Activated CD4-positive, alpha-beta T cell treated with anti-CD3 and anti-CD28 coated beads for 36 hours (primary cell): ENCODE results near the gene XYLB. TPM values are rescaled to one million over a fixed set of nuclear protein-coding genes. Genes with fewer than 3 reads are reported as not detected.
"Not testable (repeated sequence)": the region's sequence is repeated elsewhere in the genome, so short reads cannot be mapped to it uniquely, and the experiment has no call there.

Source experiments
- ATAC-seq: fragments of 200-7000 bp; cut with Tn5 transposase; one replicate; pipeline ENCODE4 v1.10.0; 2021; ENCODE audit warnings: mild to moderate bottlenecking, moderate library complexity
- CTCF ChIA-PET: fragments of 350-600 bp; sonication (Branson Sonifier 250); formaldehyde crosslinking; loops from one replicate; lab custom pipeline; 2021; ENCODE audit warnings: antibody characterized with exemption; lab: Charles Lee
- POLR2A ChIA-PET: fragments of 350-600 bp; sonication (Branson Sonifier 250); formaldehyde crosslinking; loops from one replicate; lab custom pipeline; 2021; ENCODE audit warnings: antibody characterized with exemption, inconsistent platforms; lab: Charles Lee
- DNase-seq: peaks from one replicate; pipeline ENCODE4 v3.0.0-alpha.2; 2020
- H3K27ac Mint-ChIP-seq: one replicate; pipeline ENCODE4 v1.8.0; 2021; ENCODE audit warnings: mixed read lengths
- H3K27me3 Mint-ChIP-seq: one replicate; pipeline ENCODE4 v1.8.0; 2021; ENCODE audit warnings: mixed read lengths
- H3K36me3 Mint-ChIP-seq: one replicate; pipeline ENCODE4 v1.8.0; 2021; ENCODE audit warnings: low read depth, mixed read lengths
- H3K4me1 Mint-ChIP-seq: one replicate; pipeline ENCODE4 v1.8.0; 2021; ENCODE audit warnings: mixed read lengths
- H3K4me3 Mint-ChIP-seq: one replicate; pipeline ENCODE4 v1.8.0; 2021; ENCODE audit warnings: mild to moderate bottlenecking, moderate library complexity, mixed read lengths
- H3K9me3 Mint-ChIP-seq: one replicate; pipeline ENCODE4 v1.8.0; 2021; ENCODE audit warnings: low read depth, mixed read lengths
- intact Hi-C, 2 experiments: fragments of 100-400 bp; cut with DNase I in 1 of 2; cut with micrococcal nuclease in 1 of 2; formaldehyde crosslinking; loops; one replicate each; pipeline versions ENCODE4 v1.14.2 to v1.15.1; 2022 to 2024; cut with DNase I, micrococcal nuclease
- total RNA-seq, 2 experiments: library from RNA; stranded (reverse); gene quantifications; one replicate each; pipeline ENCODE4 v1.2.3, GENCODE V29; 2021

Gene XYLB
- total RNA-seq, result 1 to 10 TPM; 5.0 to 5.3 TPM

- ChIA-PET CTCF (interaction anchor here (0.5 to 2.0 kb wide), 29 partner anchors 13 to 653 kb away, joined by 3 to 27 read pairs (median 4); partner anchors contain the start of genes ACAA1 and EXOG), POLR2A (interaction anchor here (0.6 to 1.1 kb wide), 3 partner anchors 182 to 218 kb away, joined by 3 read pairs; partner anchors contain the start of gene ACAA1)
- ATAC-seq (peak; percentile 98), DNase-seq (peak; percentile 89)
- Mint-ChIP-seq H3K36me3 (peaks cover 1% of the 10 kb centered on the region), H3K9me3 (no peaks in the 10 kb centered on the region), H3K27ac (no peak within 1 kb of the TSS), H3K4me1 (peaks cover 2% of the 10 kb centered on the region), H3K27me3 (peaks cover 2% of the 10 kb centered on the region), H3K4me3 (peak within 1 kb of the TSS; percentile 70)
- intact Hi-C loops, result loop anchor here (1.0 to 5.0 kb wide), 9 partner anchors 108 to 489 kb away; partner anchors contain the start of genes ACAA1 (in 2 of the 2), EXOG (in 1 of the 2) and OXSR1 (in 1 of the 2)
Measured at GRCh38 chr3:38346587-38347410, at the start of gene XYLB. XYLB (plus strand) TSS chr3:38346785; CDS start chr3:38346869, 84 bp downstream.

- CTCF ChIA-PET, result interaction anchor here (0.7 to 1.7 kb wide), 4 partner anchors 19 to 323 kb away, joined by 3 to 5 read pairs (median 4); partner anchors contain the start of gene XYLB
- H3K27ac Mint-ChIP-seq, H3K27me3 Mint-ChIP-seq, POLR2A ChIA-PET, H3K9me3 Mint-ChIP-seq, H3K36me3 Mint-ChIP-seq, intact Hi-C loops, ATAC-seq, DNase-seq, H3K4me3 Mint-ChIP-seq, H3K4me1 Mint-ChIP-seq: not testable (repeated sequence)
Measured at GRCh38 chr3:38297053-38297452, 49.5 kb upstream of the XYLB start.

GRCh38 chr3:38297537-38297936 lies 49.0 kb upstream of the XYLB start:
- no peaks in the 10 kb centered on the region for H3K9me3 Mint-ChIP-seq
- no peak for ATAC-seq
- CTCF ChIA-PET, result interaction anchor here (0.6 to 1.7 kb wide), 8 partner anchors 9 to 323 kb away, joined by 3 to 5 read pairs (median 3); partner anchors contain the start of genes DLEC1 and XYLB
- intact Hi-C loops, result no loop called here
- no peak overlapping the region for H3K27ac Mint-ChIP-seq
- H3K27me3 Mint-ChIP-seq, result peaks cover 2% of the 10 kb centered on the region
- no peaks in the 10 kb centered on the region for H3K36me3 Mint-ChIP-seq
- POLR2A ChIA-PET, result interaction anchor here (0.5 kb wide), 1 partner anchor 87 kb away, joined by 4 read pairs; no protein-coding TSS in a partner anchor
- H3K4me3 Mint-ChIP-seq, result no peak overlapping the region
- no peaks in the 10 kb centered on the region for H3K4me1 Mint-ChIP-seq
- no peak for DNase-seq

DNA sequence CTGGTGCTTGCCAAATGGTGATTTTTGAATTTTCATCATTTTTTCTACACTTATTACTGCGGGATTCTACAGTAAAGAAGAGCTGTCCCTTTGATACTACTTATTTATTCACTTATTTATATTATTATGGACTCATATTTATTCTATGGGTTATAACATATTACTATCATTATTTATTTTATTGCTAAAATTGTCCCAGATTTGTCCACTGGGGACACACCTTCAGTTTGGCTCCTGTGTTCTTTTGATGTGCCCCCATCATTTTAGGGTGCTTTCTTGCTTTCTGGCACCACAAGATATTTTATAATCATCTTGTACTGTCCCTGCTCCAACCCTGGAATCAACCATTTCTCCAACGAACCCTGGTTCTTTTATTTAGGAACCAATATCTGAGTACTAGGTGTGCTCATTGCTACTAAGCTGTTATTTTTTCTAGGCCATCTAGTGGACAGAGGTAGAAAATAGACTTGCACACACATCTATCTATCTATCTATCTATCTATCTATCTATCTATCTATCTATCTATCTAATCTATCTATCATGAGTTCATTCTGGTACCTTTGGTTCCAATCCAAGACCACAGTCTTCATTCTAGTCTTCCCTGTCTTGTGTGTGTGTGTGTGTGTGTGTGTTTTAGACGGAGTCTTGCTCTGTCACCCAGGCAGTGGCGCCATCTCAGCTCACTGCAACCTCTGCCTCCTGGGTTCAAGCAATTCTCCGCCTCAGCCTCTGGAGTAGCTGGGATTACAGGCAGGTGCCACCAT lies 48.5 kb upstream of the XYLB start:
- no peaks in the 10 kb centered on the region for H3K9me3 Mint-ChIP-seq
- no peak overlapping the region for H3K4me3 Mint-ChIP-seq
- no peaks in the 10 kb centered on the region for H3K36me3 Mint-ChIP-seq
- CTCF ChIA-PET, result interaction anchor here (0.6 to 1.4 kb wide), 10 partner anchors 8 to 259 kb away, joined by 3 to 5 read pairs (median 3); partner anchors contain the start of genes DLEC1 and XYLB
- H3K27ac Mint-ChIP-seq, result no peak overlapping the region
- intact Hi-C loops, result loop anchor here in 1 of 2 experiments (1.0 kb wide), 1 partner anchor 180 kb away; no protein-coding TSS in a partner anchor
- DNase-seq (no peak), ATAC-seq (no peak)
- POLR2A ChIA-PET, result interaction anchor here (0.5 kb wide), 1 partner anchor 88 kb away, joined by 4 read pairs; no protein-coding TSS in a partner anchor
- H3K27me3 Mint-ChIP-seq, result peaks cover 2% of the 10 kb centered on the region
- no peaks in the 10 kb centered on the region for H3K4me1 Mint-ChIP-seq

DNA sequence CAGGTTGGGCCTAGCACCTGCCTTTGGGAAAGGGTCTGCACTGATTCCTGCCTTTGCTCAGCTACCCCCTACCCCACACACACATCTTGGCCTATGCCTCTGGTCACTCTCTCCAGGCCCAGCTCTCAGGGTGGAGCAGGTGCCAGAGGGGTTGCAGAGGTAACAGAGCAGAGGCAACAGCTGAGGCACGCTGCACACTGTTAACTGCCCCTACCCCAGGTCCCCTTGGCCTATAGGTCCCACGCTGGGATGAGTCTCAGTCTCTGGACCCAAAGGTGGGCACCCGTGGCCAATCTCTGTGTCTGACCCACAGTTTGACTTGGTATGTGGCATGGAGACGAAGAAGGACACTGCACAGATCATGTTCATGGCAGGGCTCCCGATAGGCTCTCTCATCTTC lies 39.6 kb upstream of the XYLB start:
- DNase-seq, result no peak
- H3K36me3 Mint-ChIP-seq, result no peaks in the 10 kb centered on the region
- intact Hi-C loops, result no loop called here
- no peaks in the 10 kb centered on the region for H3K4me1 Mint-ChIP-seq
- ATAC-seq, result no peak
- peaks cover 7% of the 10 kb centered on the region for H3K9me3 Mint-ChIP-seq
- ChIA-PET POLR2A (no interaction called here), CTCF (interaction anchor here (0.6 to 1.2 kb wide), 2 partner anchors 9 to 773 kb away, joined by 3 read pairs; no protein-coding TSS in a partner anchor)
- no peak overlapping the region for H3K27ac Mint-ChIP-seq
- no peak overlapping the region for H3K4me3 Mint-ChIP-seq
- H3K27me3 Mint-ChIP-seq, result peaks cover 8% of the 10 kb centered on the region

- H3K27ac Mint-ChIP-seq, result no peak overlapping the region
- no peaks in the 10 kb centered on the region for H3K36me3 Mint-ChIP-seq
- POLR2A ChIA-PET, result no interaction called here
- ATAC-seq (no peak), DNase-seq (no peak)
- H3K9me3 Mint-ChIP-seq, result peaks cover 7% of the 10 kb centered on the region
- intact Hi-C loops, result no loop called here
- peaks cover 10% of the 10 kb centered on the region for H3K27me3 Mint-ChIP-seq
- H3K4me3 Mint-ChIP-seq, result no peak overlapping the region
- CTCF ChIA-PET, result no interaction called here
- H3K4me1 Mint-ChIP-seq, result no peaks in the 10 kb centered on the region
Measured at GRCh38 chr3:38307599-38307998, 39.0 kb upstream of the XYLB start.

GRCh38 chr3:38308456-38308855 lies 38.1 kb upstream of the XYLB start:
- intact Hi-C loops, result no loop called here
- CTCF ChIA-PET, result no interaction called here
- H3K9me3 Mint-ChIP-seq, result peaks cover 7% of the 10 kb centered on the region
- H3K27ac Mint-ChIP-seq, result no peak overlapping the region
- DNase-seq, result no peak
- POLR2A ChIA-PET, result no interaction called here
- H3K27me3 Mint-ChIP-seq, result peaks cover 10% of the 10 kb centered on the region
- no peak for ATAC-seq
- H3K4me3 Mint-ChIP-seq, result no peak overlapping the region
- no peaks in the 10 kb centered on the region for H3K4me1 Mint-ChIP-seq
- no peaks in the 10 kb centered on the region for H3K36me3 Mint-ChIP-seq

- Mint-ChIP-seq H3K4me3 (no peak overlapping the region), H3K27me3 (peaks cover 2% of the 10 kb centered on the region), H3K27ac (no peak overlapping the region), H3K9me3 (no peaks in the 10 kb centered on the region), H3K36me3 (no peaks in the 10 kb centered on the region), H3K4me1 (no peaks in the 10 kb centered on the region)
- ATAC-seq (no peak), DNase-seq (no peak)
- ChIA-PET POLR2A (no interaction called here), CTCF (no interaction called here)
- intact Hi-C loops, result no loop called here
Measured at GRCh38 chr3:38311476-38311875, 35.1 kb upstream of the XYLB start.

GRCh38 chr3:38311941-38312340 lies 34.6 kb upstream of the XYLB start:
- Mint-ChIP-seq H3K27ac (no peak overlapping the region), H3K27me3 (peaks cover 2% of the 10 kb centered on the region), H3K36me3 (no peaks in the 10 kb centered on the region), H3K9me3 (no peaks in the 10 kb centered on the region), H3K4me1 (no peaks in the 10 kb centered on the region), H3K4me3 (no peak overlapping the region)
- CTCF ChIA-PET, result no interaction called here
- intact Hi-C loops, result no loop called here
- POLR2A ChIA-PET, result no interaction called here
- ATAC-seq, result no peak
- no peak for DNase-seq

- H3K9me3 Mint-ChIP-seq, result no peaks in the 10 kb centered on the region
- DNase-seq (no peak), ATAC-seq (no peak)
- CTCF ChIA-PET, result no interaction called here
- peaks cover 2% of the 10 kb centered on the region for H3K27me3 Mint-ChIP-seq
- POLR2A ChIA-PET, result no interaction called here
- H3K4me3 Mint-ChIP-seq, result no peak overlapping the region
- no peak overlapping the region for H3K27ac Mint-ChIP-seq
- no peaks in the 10 kb centered on the region for H3K36me3 Mint-ChIP-seq
- no peaks in the 10 kb centered on the region for H3K4me1 Mint-ChIP-seq
- intact Hi-C loops, result no loop called here
Measured at GRCh38 chr3:38312356-38312755, 34.2 kb upstream of the XYLB start.

DNA sequence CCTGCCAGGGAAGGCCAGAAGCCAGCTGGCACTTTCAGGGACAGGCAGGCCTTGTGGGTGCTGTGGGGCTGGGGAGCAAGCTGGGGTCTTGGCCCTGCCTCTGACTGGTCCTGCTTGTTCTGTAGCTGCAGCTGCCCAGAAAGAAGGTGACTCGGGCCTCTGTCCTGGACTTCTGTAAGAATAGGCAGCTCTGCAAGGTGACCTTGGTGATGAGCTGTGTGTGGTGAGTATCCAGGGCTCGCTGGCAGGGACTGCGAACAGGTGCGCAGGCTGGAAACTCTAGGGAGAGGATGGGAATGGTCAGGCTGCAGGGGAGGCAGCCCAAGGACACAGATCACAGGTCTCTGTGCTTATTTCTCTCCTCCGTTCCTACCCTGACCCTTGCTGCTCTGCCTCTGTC lies 33.3 kb upstream of the XYLB start:
- intact Hi-C loops, result no loop called here
- DNase-seq, result no peak
- H3K4me1 Mint-ChIP-seq, result no peaks in the 10 kb centered on the region
- H3K36me3 Mint-ChIP-seq, result no peaks in the 10 kb centered on the region
- H3K9me3 Mint-ChIP-seq, result no peaks in the 10 kb centered on the region
- ATAC-seq, result no peak
- ChIA-PET POLR2A (no interaction called here), CTCF (no interaction called here)
- peaks cover 2% of the 10 kb centered on the region for H3K27me3 Mint-ChIP-seq
- H3K27ac Mint-ChIP-seq, result no peak overlapping the region
- H3K4me3 Mint-ChIP-seq, result no peak overlapping the region
